ENCODE data around the gene DTNB. TPM values are rescaled to one million over a fixed set of nuclear protein-coding genes. Genes with fewer than 3 reads are reported as not detected.
"Not testable (repeated sequence)": the region's sequence is repeated elsewhere in the genome, so short reads cannot be mapped to it uniquely, and the experiment has no call there.

The DTNB gene
- total and polyA plus RNA-seq, 2 experiments from 2014 or later, result 31.3 to 33.4 TPM

DNA sequence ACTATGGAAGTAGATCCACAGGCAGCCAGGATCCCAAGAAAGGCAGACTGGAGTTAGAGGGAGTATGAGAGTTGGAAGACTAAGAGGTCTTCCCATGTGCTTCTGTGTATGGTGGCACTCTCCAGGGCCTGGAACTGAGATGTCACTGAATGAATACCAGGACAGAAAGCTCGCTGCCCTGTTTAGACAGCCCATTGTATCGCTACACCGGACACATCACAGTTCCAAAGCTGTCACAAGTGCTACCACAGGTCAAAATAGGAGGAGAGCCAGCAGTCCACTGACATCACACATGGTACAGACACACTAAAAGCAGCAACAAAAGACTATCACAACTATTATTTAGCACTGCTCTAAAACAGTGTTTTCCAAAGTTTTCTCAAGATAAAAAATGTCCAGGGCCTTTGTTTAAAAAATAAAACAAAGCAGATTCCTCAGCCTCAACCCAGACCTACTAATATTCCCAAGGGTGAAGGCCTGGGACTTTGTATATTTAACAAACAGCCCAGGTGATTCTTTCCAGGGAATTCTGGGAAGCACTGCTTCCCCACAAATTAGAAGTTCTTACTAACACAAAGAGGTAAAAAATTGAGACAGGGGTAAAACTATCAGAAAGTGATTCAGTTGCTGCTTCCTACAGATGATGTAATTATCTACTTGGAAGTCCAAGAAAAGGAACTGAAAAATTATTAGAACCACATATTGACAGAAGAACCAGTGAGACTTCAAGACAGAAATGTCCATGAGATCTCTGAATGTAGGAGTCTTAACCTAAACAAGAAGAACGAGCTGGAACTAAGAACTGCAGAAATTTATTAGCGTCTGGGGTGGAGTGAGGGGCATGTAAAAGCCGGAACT, 116.0 kb downstream of the DTNB start:
- Histone ChIP-seq H3K27me3 (no peaks in the 10 kb centered on the region), H3K36me3 (no peaks in the 10 kb centered on the region), H3K4me3 (no peak overlapping the region), H3K4me1 (ENCODE audit: low read depth) (no peaks in the 10 kb centered on the region), H3K27ac (no peak overlapping the region), H3K9me3 (ENCODE audit: low read depth) (no peaks in the 10 kb centered on the region)
- DNase-seq (ENCODE audit: low read depth in 1 of 2, low spot score in 1 of 2), result no peak
- no peak for TF ChIP-seq CTCF (IDR thresholded peaks at IDR 0.05; ENCODE audit: low read depth, low read length)

GRCh38 chr2:25552318-25552717, 121.1 kb downstream of the DTNB start:
- DNase-seq (ENCODE audit: low read depth in 1 of 2, low spot score in 1 of 2), result no peak
- H3K4me1 ChIP-seq (ENCODE audit: low read depth), result peaks cover 10% of the 10 kb centered on the region
- no peaks in the 10 kb centered on the region for H3K36me3 ChIP-seq
- H3K27me3 ChIP-seq, result no peaks in the 10 kb centered on the region
- H3K4me3 ChIP-seq, result no peak overlapping the region
- TF ChIP-seq CTCF (IDR thresholded peaks at IDR 0.05; ENCODE audit: low read depth, low read length), result no peak
- H3K27ac ChIP-seq, result no peak overlapping the region
- no peaks in the 10 kb centered on the region for H3K9me3 ChIP-seq (ENCODE audit: low read depth)

DNA sequence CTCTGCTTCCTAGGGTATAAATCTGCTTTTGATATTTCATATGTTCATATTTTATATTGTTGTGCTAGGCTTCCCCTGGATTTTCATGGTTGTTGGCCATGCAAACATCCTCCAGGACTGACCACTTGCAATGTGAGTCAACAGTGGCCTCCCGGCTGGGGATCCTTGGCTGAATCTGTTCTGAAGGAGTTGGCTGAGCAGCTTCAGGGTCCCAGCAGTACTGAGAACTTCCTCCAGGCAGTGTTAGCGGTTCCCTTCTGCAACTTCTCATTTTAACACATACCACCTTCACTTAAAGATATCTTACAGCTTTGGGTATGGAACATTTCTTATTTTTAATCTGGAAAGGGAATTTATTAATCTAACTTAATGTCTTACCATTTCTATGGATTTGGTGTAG, 122.1 kb downstream of the DTNB start:
- Histone ChIP-seq H3K27me3 (no peaks in the 10 kb centered on the region), H3K4me1 (ENCODE audit: low read depth) (peaks cover 10% of the 10 kb centered on the region), H3K9me3 (ENCODE audit: low read depth) (no peaks in the 10 kb centered on the region), H3K4me3 (no peak overlapping the region), H3K36me3 (no peaks in the 10 kb centered on the region), H3K27ac (no peak overlapping the region)
- TF ChIP-seq CTCF (IDR thresholded peaks at IDR 0.05; ENCODE audit: low read depth, low read length), result no peak
- no peak for DNase-seq (ENCODE audit: low read depth in 1 of 2, low spot score in 1 of 2)

- H3K27ac ChIP-seq; H3K4me3 ChIP-seq; DNase-seq (ENCODE audit: low read depth in 1 of 2, low spot score in 1 of 2); H3K9me3 ChIP-seq (ENCODE audit: low read depth); H3K27me3 ChIP-seq; H3K4me1 ChIP-seq (ENCODE audit: low read depth); H3K36me3 ChIP-seq: not testable (repeated sequence)
Measured at GRCh38 chr2:25549571-25549970, 123.8 kb downstream of the DTNB start.

GRCh38 chr2:25548601-25549000, 124.8 kb downstream of the DTNB start:
- no peak for DNase-seq (ENCODE audit: low read depth in 1 of 2, low spot score in 1 of 2)
- H3K27me3 ChIP-seq, result no peaks in the 10 kb centered on the region
- H3K36me3 ChIP-seq, result no peaks in the 10 kb centered on the region
- TF ChIP-seq CTCF (IDR thresholded peaks at IDR 0.05; ENCODE audit: low read depth, low read length), result no peak
- peaks cover 10% of the 10 kb centered on the region for H3K4me1 ChIP-seq (ENCODE audit: low read depth)
- no peak overlapping the region for H3K4me3 ChIP-seq
- no peaks in the 10 kb centered on the region for H3K9me3 ChIP-seq (ENCODE audit: low read depth)
- H3K27ac ChIP-seq, result no peak overlapping the region

- no peaks in the 10 kb centered on the region for H3K27me3 ChIP-seq
- H3K4me1 ChIP-seq (ENCODE audit: low read depth), result peaks cover 10% of the 10 kb centered on the region
- DNase-seq (ENCODE audit: low read depth in 1 of 2, low spot score in 1 of 2), result no peak
- TF ChIP-seq CTCF (IDR thresholded peaks at IDR 0.05; ENCODE audit: low read depth, low read length), result no peak
- no peaks in the 10 kb centered on the region for H3K9me3 ChIP-seq (ENCODE audit: low read depth)
- no peaks in the 10 kb centered on the region for H3K36me3 ChIP-seq
- H3K4me3 ChIP-seq, result no peak overlapping the region
- H3K27ac ChIP-seq, result no peak overlapping the region
Measured at GRCh38 chr2:25546852-25547251, 126.5 kb downstream of the DTNB start.
